CMK (cell line): ENCODE measurements around the gene SIDT1.

Source experiments
- DNase-seq: peaks from one replicate; pipeline ENCODE4 v3.0.0-alpha.2; 2010; ENCODE audit warnings: low read depth

Gene SIDT1

GRCh38 chr3:113597596-113598354 lies 65.4 kb downstream of the SIDT1 start:
- DNase-seq: no peak

GRCh38 chr3:113600418-113601182 lies 68.2 kb downstream of the SIDT1 start:
- DNase-seq: no peak

- no peak for DNase-seq
Observed at GRCh38 chr3:113601240-113601639, 68.9 kb downstream of the SIDT1 start.

- no peak for DNase-seq
Observed at GRCh38 chr3:113602256-113602655, 69.9 kb downstream of the SIDT1 start.

- DNase-seq: no peak
Observed at GRCh38 chr3:113602836-113603235, 70.5 kb downstream of the SIDT1 start.

GRCh38 chr3:113606539-113607218 lies 74.3 kb downstream of the SIDT1 start:
- DNase-seq: no peak

GRCh38 chr3:113607219-113607596 lies 74.9 kb downstream of the SIDT1 start:
- no peak for DNase-seq

- no peak for DNase-seq
Observed at GRCh38 chr3:113614402-113614801, 82.0 kb downstream of the SIDT1 start.

GRCh38 chr3:113615976-113616375 lies 83.6 kb downstream of the SIDT1 start:
- no peak for DNase-seq

GRCh38 chr3:113617726-113618125 lies 85.4 kb downstream of the SIDT1 start:
- DNase-seq: no peak

- no peak for DNase-seq
Observed at GRCh38 chr3:113620091-113620490, 87.7 kb downstream of the SIDT1 start.

- no peak for DNase-seq
Observed at GRCh38 chr3:113623324-113623723, 91.0 kb downstream of the SIDT1 start.

- DNase-seq: no peak
Observed at GRCh38 chr3:113623811-113624210, 91.5 kb downstream of the SIDT1 start.

GRCh38 chr3:113625834-113626233 lies 93.5 kb downstream of the SIDT1 start:
- no peak for DNase-seq

GRCh38 chr3:113626503-113627371 lies 94.4 kb downstream of the SIDT1 start:
- peak; percentile 21 for DNase-seq

GRCh38 chr3:113628316-113628715 lies 96.0 kb downstream of the SIDT1 start:
- DNase-seq: no peak

- DNase-seq: no peak
Observed at GRCh38 chr3:113628788-113629187, 96.4 kb downstream of the SIDT1 start.

GRCh38 chr3:113629584-113630421 lies 97.4 kb downstream of the SIDT1 start:
- no peak for DNase-seq

GRCh38 chr3:113630956-113631542 lies 98.7 kb downstream of the SIDT1 start:
- no peak for DNase-seq

GRCh38 chr3:113631573-113631972 lies 99.2 kb downstream of the SIDT1 start:
- no peak for DNase-seq
